Fibroblast of lung (primary cell): Measurements from ENCODE around the gene TRIM26. TPM values are rescaled to one million over a fixed set of nuclear protein-coding genes. Genes with fewer than 3 reads are reported as not detected.
A peak's percentile ranks its signal among the peaks of the same experiment; 100 is the strongest.

Experiments used
- DNase-seq, 2 donors: peaks; one replicate each; pipeline versions ENCODE4 v3.0.0 to v3.0.0-alpha.2; 2010; ENCODE audit warnings: low read depth in 2 of 2
- H2AFZ ChIP-seq: 2 replicates; pipeline ENCODE4 v1.5.1; 2012; ENCODE audit warnings: low read length, control low read depth, inconsistent platforms
- H3K27ac ChIP-seq: 2 replicates; pipeline ENCODE4 v1.5.1; 2011; ENCODE audit warnings: low read length, control low read depth; ENCODE audit not compliant: insufficient read depth
- H3K27me3 ChIP-seq: 2 replicates; pipeline ENCODE4 v1.5.1; 2011; ENCODE audit warnings: mild to moderate bottlenecking, low read length; ENCODE audit not compliant: control insufficient read depth, insufficient read depth
- H3K36me3 ChIP-seq: 2 replicates; pipeline ENCODE4 v1.5.1; 2011; ENCODE audit warnings: low read length; ENCODE audit not compliant: control insufficient read depth, insufficient read depth
- H3K4me1 ChIP-seq: 2 replicates; pipeline ENCODE4 v1.5.1; 2011; ENCODE audit warnings: low read length; ENCODE audit not compliant: control insufficient read depth, insufficient read depth; ENCODE audit errors: extremely low read depth
- H3K4me2 ChIP-seq: 2 replicates; pipeline ENCODE4 v1.5.1; 2011; ENCODE audit warnings: low read length, control low read depth; ENCODE audit not compliant: insufficient read depth; ENCODE audit errors: extremely low read depth
- H3K4me3 ChIP-seq, 4 experiments: fragments of 200-600 bp in 1 of 4; sonication (generic) in 1 of 4; replicated peaks in 1 of 4; 2 replicates each; pipeline ENCODE4 v1.5.1; 2011 to 2016; ENCODE audit warnings: low read length in 4 of 4, low read depth in 3 of 4, mild to moderate bottlenecking in 3 of 4, control low read depth in 2 of 4, inconsistent platforms in 1 of 4, mixed read lengths in 1 of 4; ENCODE audit not compliant: insufficient read depth in 1 of 4; ENCODE audit errors: control extremely low read depth in 1 of 4
- H3K79me2 ChIP-seq: 2 replicates; pipeline ENCODE4 v1.5.1; 2012; ENCODE audit warnings: mild to moderate bottlenecking, low read length, inconsistent platforms; ENCODE audit not compliant: control insufficient read depth, insufficient read depth
- H3K9ac ChIP-seq: 2 replicates; pipeline ENCODE4 v1.5.1; 2011; ENCODE audit warnings: mild to moderate bottlenecking, low read length, control low read depth; ENCODE audit not compliant: insufficient read depth
- H3K9me3 ChIP-seq: 2 replicates; pipeline ENCODE4 v1.5.1; 2012; ENCODE audit warnings: low read depth, low read length; ENCODE audit not compliant: control insufficient read depth, insufficient read depth
- H4K20me1 ChIP-seq: 2 replicates; pipeline ENCODE4 v1.5.1; 2011; ENCODE audit warnings: low read length; ENCODE audit not compliant: control insufficient read depth, insufficient read depth; ENCODE audit errors: extremely low read depth
- CTCF ChIP-seq, 2 donors: IDR thresholded peaks in 1 of 2; conservative IDR thresholded peaks in 1 of 2; 1 replicate in 1 of 2; 2 replicates in 1 of 2; pipeline ENCODE4 v1.5.1; 2011 to 2012; ENCODE audit warnings: low read length in 2 of 2, control low read depth in 1 of 2, inconsistent platforms in 1 of 2, low read depth in 1 of 2, mild to moderate bottlenecking in 1 of 2
- EZH2 ChIP-seq: IDR thresholded peaks from 2 replicates; pipeline ENCODE4 v1.5.1; 2012; ENCODE audit warnings: low read length, control low read depth, mild to moderate bottlenecking; ENCODE audit errors: missing control alignments
- polyA plus RNA-seq, 2 donors: library from polyadenylated mRNA; depleted of rRNA in 1 of 2; stranded (reverse) in 1 of 2; unstranded in 1 of 2; fragments of >200 nt; gene quantifications; 2 replicates each; pipeline ENCODE4 v1.2.1, GENCODE V29; 2011 to 2012; ENCODE audit warnings: missing spikeins in 1 of 2
- total RNA-seq: library from RNA; depleted of rRNA; stranded (reverse); fragments of >200 nt; gene quantifications from 2 replicates; pipeline ENCODE4 v1.2.1, GENCODE V29; 2014

TRIM26 gene
- total and polyA plus RNA-seq, 2 donors (not counting 1 experiment from before 2014, with no cell fraction given): 18.8 to 22.5 TPM

GRCh38 chr6:30156262-30156599, 57.0 kb downstream of the TRIM26 start:
- Histone ChIP-seq H3K4me2 (no peak overlapping the region), H3K79me2 (no peaks in the 10 kb centered on the region), H2AFZ (no peak overlapping the region), H3K9me3 (no peaks in the 10 kb centered on the region), H4K20me1 (no peaks in the 10 kb centered on the region), H3K27ac (no peak overlapping the region), H3K4me3 (no peak overlapping the region), H3K9ac (no peak overlapping the region), H3K27me3 (peaks cover 3% of the 10 kb centered on the region), H3K36me3 (no peaks in the 10 kb centered on the region), H3K4me1 (peaks cover 6% of the 10 kb centered on the region)
- TF ChIP-seq EZH2 (no peak), CTCF (conservative IDR thresholded peaks at IDR 0.05 in 1 of 2, IDR thresholded peaks at IDR 0.05 in 1 of 2; ENCODE audit: low read depth in 1 of 2, low read length in 2 of 2) (no peak)
- DNase-seq: peak; percentile 26 to 53

DNA sequence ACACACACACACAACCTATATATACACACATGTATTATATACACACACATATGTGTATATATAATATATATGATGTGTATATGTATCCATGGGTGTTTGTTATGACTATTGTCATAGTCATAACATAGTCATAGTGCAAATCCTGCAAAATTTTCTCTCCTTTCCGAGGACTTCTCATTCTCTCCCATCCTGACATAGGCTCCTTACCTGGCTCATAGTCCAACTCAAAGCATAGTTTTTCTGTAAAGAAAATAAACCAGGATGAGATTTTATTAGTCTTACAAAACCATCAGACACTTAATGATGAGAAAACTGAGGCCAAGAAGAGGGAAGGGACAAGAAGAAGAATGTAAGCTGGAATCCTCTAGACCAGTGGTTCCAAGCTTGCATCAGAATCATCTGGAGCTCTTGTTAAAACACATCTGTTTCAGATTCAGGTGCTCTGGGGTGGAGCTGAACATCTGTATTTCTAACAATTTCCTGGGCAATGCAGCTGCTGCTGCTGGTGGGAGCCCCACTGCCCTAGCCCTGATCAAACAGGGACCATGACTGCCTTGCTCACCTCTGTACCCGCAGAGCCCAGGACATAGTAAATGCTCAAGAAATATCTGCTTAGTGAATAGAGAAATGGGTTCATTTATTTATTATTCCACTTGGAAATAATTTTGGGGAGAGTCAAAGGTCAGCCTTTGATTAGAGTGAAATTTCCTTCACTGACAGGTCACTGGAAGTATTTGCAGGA, 57.5 kb downstream of the TRIM26 start:
- Histone ChIP-seq H4K20me1 (no peaks in the 10 kb centered on the region), H3K4me3 (no peak overlapping the region), H3K36me3 (no peaks in the 10 kb centered on the region), H3K4me1 (peaks cover 6% of the 10 kb centered on the region), H2AFZ (no peak overlapping the region), H3K79me2 (no peaks in the 10 kb centered on the region), H3K27me3 (peaks cover 3% of the 10 kb centered on the region), H3K4me2 (no peak overlapping the region), H3K9me3 (no peaks in the 10 kb centered on the region), H3K9ac (no peak overlapping the region), H3K27ac (no peak overlapping the region)
- no peak for DNase-seq
- TF ChIP-seq EZH2 (no peak), CTCF (conservative IDR thresholded peaks at IDR 0.05 in 1 of 2, IDR thresholded peaks at IDR 0.05 in 1 of 2; ENCODE audit: low read depth in 1 of 2, low read length in 2 of 2) (no peak)

GRCh38 chr6:30154709-30155519, 58.3 kb downstream of the TRIM26 start:
- no peak overlapping the region for H3K4me2 ChIP-seq
- no peaks in the 10 kb centered on the region for H3K9me3 ChIP-seq
- no peaks in the 10 kb centered on the region for H4K20me1 ChIP-seq
- H3K36me3 ChIP-seq: no peaks in the 10 kb centered on the region
- no peak overlapping the region for H3K27ac ChIP-seq
- peak; percentile 22 to 77 for DNase-seq
- TF ChIP-seq CTCF (conservative IDR thresholded peaks at IDR 0.05 in 1 of 2, IDR thresholded peaks at IDR 0.05 in 1 of 2; ENCODE audit: low read depth in 1 of 2, low read length in 2 of 2) (no peak), EZH2 (no peak)
- H3K4me1 ChIP-seq: peaks cover 6% of the 10 kb centered on the region
- H3K79me2 ChIP-seq: no peaks in the 10 kb centered on the region
- no peak overlapping the region for H2AFZ ChIP-seq
- H3K9ac ChIP-seq: no peak overlapping the region
- H3K4me3 ChIP-seq: no peak overlapping the region
- H3K27me3 ChIP-seq: peaks cover 3% of the 10 kb centered on the region
